ENCODE data around the gene STX1B.

- TF ChIP-seq CTCF (IDR thresholded peaks at IDR 0.05) (no peak), POLR2AphosphoS5 (IDR thresholded peaks at IDR 0.05) (no peak), POLR2A (IDR thresholded peaks at IDR 0.05) (no peak)
Measured at GRCh38 chr16:30980434-30980833, 30.0 kb downstream of the STX1B start.
